ENCODE measurements around the gene HNRNPK.

DNA sequence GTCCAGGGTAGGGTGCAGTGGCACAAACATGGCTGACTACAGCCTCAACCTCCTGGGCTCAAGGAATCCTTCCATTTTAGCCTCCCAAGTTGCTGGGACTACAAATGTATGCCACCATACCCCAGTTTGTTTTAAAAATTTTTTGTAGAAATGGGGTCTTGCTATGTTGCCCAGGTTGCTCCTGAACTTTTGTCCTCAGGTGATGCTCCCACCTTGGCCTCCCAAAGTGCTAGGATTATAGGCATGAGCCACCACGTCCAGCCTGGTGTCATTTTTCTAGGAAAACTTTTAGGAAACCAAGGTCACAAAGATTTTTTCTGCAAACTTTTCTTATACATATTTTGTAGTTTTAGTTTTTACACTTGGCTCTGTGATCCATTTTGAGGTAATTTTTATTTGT is 11.3 kb upstream of the HNRNPK start:
- TF ChIP-seq, protein P1, sequence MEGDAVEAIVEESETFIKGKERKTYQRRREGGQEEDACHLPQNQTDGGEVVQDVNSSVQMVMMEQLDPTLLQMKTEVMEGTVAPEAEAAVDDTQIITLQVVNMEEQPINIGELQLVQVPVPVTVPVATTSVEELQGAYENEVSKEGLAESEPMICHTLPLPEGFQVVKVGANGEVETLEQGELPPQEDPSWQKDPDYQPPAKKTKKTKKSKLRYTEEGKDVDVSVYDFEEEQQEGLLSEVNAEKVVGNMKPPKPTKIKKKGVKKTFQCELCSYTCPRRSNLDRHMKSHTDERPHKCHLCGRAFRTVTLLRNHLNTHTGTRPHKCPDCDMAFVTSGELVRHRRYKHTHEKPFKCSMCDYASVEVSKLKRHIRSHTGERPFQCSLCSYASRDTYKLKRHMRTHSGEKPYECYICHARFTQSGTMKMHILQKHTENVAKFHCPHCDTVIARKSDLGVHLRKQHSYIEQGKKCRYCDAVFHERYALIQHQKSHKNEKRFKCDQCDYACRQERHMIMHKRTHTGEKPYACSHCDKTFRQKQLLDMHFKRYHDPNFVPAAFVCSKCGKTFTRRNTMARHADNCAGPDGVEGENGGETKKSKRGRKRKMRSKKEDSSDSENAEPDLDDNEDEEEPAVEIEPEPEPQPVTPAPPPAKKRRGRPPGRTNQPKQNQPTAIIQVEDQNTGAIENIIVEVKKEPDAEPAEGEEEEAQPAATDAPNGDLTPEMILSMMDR (IDR thresholded peaks at IDR 0.05; ENCODE audit: insufficient read depth, low read length) = no peak
- TF ChIP-seq POLR2AphosphoS5 (IDR thresholded peaks at IDR 0.05; ENCODE audit: low read depth) (no peak), SPI1 (IDR thresholded peaks at IDR 0.05; ENCODE audit: borderline replicate concordance, low read depth) (no peak)

Measured in HL-60 (cell line).